Liver (tissue), 9 donors: ENCODE measurements around the gene SOHLH1. TPM values are rescaled to one million over a fixed set of nuclear protein-coding genes. Genes with fewer than 3 reads are reported as not detected.

ENCODE experiments used
- DNase-seq: peaks from one replicate; pipeline ENCODE4 v3.0.0-alpha.2; 2017; ENCODE audit warnings: low spot score
- H3K27ac ChIP-seq, 2 donors: one replicate each; pipeline ENCODE4 v1.7.0; 2013; ENCODE audit warnings: inconsistent platforms in 2 of 2, low read length in 2 of 2, control low read depth in 1 of 2, low read depth in 1 of 2, mild to moderate bottlenecking in 1 of 2
- H3K27me3 ChIP-seq, 4 donors: one replicate each; pipeline versions ENCODE4 v1.6.1 to v1.7.0; 2013; ENCODE audit warnings: low read length in 3 of 4, inconsistent platforms in 1 of 4, mild to moderate bottlenecking in 1 of 4, moderate library complexity in 1 of 4; ENCODE audit not compliant: control insufficient read depth in 4 of 4, insufficient read depth in 4 of 4
- H3K36me3 ChIP-seq, 4 donors: one replicate each; pipeline versions ENCODE4 v1.6.1 to v1.7.0; 2013; ENCODE audit warnings: low read length in 3 of 4, mild to moderate bottlenecking in 3 of 4, low read depth in 1 of 4, moderate library complexity in 1 of 4; ENCODE audit not compliant: control insufficient read depth in 4 of 4, insufficient read depth in 3 of 4
- H3K4me1 ChIP-seq, 4 donors: one replicate each; pipeline versions ENCODE4 v1.6.1 to v1.7.0; 2013; ENCODE audit warnings: low read length in 3 of 4, mild to moderate bottlenecking in 3 of 4, moderate library complexity in 1 of 4; ENCODE audit not compliant: control insufficient read depth in 4 of 4, insufficient read depth in 4 of 4
- H3K4me3 ChIP-seq, 3 donors: one replicate each; pipeline versions ENCODE4 v1.6.1 to v1.7.0; 2013; ENCODE audit warnings: low read length in 3 of 3, control low read depth in 1 of 3, low read depth in 1 of 3, mild to moderate bottlenecking in 1 of 3
- H3K9ac ChIP-seq, 2 donors: one replicate each; pipeline ENCODE4 v1.7.0; 2013; ENCODE audit warnings: low read length in 2 of 2, mild to moderate bottlenecking in 2 of 2, moderate library complexity in 2 of 2, control low read depth in 1 of 2, low read depth in 1 of 2
- H3K9me3 ChIP-seq, 4 donors: one replicate each; pipeline versions ENCODE4 v1.6.1 to v1.7.0; 2013; ENCODE audit warnings: low read length in 3 of 4; ENCODE audit not compliant: control insufficient read depth in 4 of 4
- EGR1 ChIP-seq, 2 donors: IDR thresholded peaks; 2 replicates each; pipeline ENCODE4 v1.6.1; 2016 to 2018; ENCODE audit warnings: antibody characterized with exemption in 2 of 2, low read depth in 2 of 2
- FOXA1 ChIP-seq: IDR thresholded peaks from 2 replicates; pipeline ENCODE4 v1.6.1; 2016; ENCODE audit warnings: antibody characterized with exemption
- FOXA2 ChIP-seq: IDR thresholded peaks from 2 replicates; pipeline ENCODE4 v1.6.1; 2016; ENCODE audit warnings: antibody characterized with exemption
- GABPA ChIP-seq, 2 donors: IDR thresholded peaks in 1 of 2; conservative IDR thresholded peaks in 1 of 2; 2 replicates each; pipeline ENCODE4 v1.6.1; 2016; ENCODE audit warnings: antibody characterized with exemption in 2 of 2, mild to moderate bottlenecking in 1 of 2, moderate library complexity in 1 of 2
- HNF4A ChIP-seq, 2 donors: conservative IDR thresholded peaks; 2 replicates each; pipeline ENCODE4 v1.6.1; 2016; ENCODE audit warnings: antibody characterized with exemption in 2 of 2, mild to moderate bottlenecking in 2 of 2
- HNF4G ChIP-seq: IDR thresholded peaks from 2 replicates; pipeline ENCODE4 v1.6.1; 2016; ENCODE audit warnings: antibody characterized with exemption
- JUND ChIP-seq, 2 donors: IDR thresholded peaks; 2 replicates each; pipeline ENCODE4 v1.6.1; 2016; ENCODE audit warnings: antibody characterized with exemption in 2 of 2
- NR2F2 ChIP-seq: IDR thresholded peaks from 2 replicates; pipeline ENCODE4 v1.6.1; 2016; ENCODE audit warnings: antibody characterized with exemption
- RAD21 ChIP-seq, 2 donors: IDR thresholded peaks; 2 replicates each; pipeline ENCODE4 v1.6.1; 2016; ENCODE audit warnings: antibody characterized with exemption in 2 of 2, mild to moderate bottlenecking in 2 of 2
- RXRA ChIP-seq, 2 donors: IDR thresholded peaks; 2 replicates each; pipeline ENCODE4 v1.6.1; 2017 to 2018; ENCODE audit warnings: antibody characterized with exemption in 2 of 2, mild to moderate bottlenecking in 1 of 2
- SP1 ChIP-seq: IDR thresholded peaks from 2 replicates; pipeline ENCODE4 v1.6.1; 2018; ENCODE audit warnings: antibody characterized with exemption, mild to moderate bottlenecking
- TAF1 ChIP-seq: conservative IDR thresholded peaks from 2 replicates; pipeline ENCODE4 v1.6.1; 2016; ENCODE audit warnings: antibody characterized with exemption, mild to moderate bottlenecking
- YY1 ChIP-seq: IDR thresholded peaks from 2 replicates; pipeline ENCODE4 v1.6.1; 2016; ENCODE audit warnings: antibody characterized with exemption, mild to moderate bottlenecking
- WGBS: extraction: QIAGEN DNeasy Blood & Tissue Kit; methylation state at CpG from one replicate; pipeline ENCODE4 v1.1.7; 2013; 5-methylcytosine and 5-hydroxymethylcytosine counted together
- polyA plus RNA-seq, 2 donors: library from polyadenylated mRNA; stranded (reverse) in 1 of 2; unstranded in 1 of 2; fragments of 200-250 nt in 1 of 2; fragments of >200 nt in 1 of 2; fragmentation: Nextera tagmentation in 1 of 2; extraction: Ambion mirVana in 1 of 2; gene quantifications; one replicate each; pipeline versions ENCODE4 v1.2.1 to v1.2.3, GENCODE V29; 2013 to 2015
- total RNA-seq, 2 donors: library from RNA; depleted of rRNA; stranded (reverse); fragments of >200 nt; gene quantifications; one replicate each; pipeline ENCODE4 v1.2.3, GENCODE V29; 2014
- TF ChIP-seq, protein P1 (sequence below): IDR thresholded peaks from 2 replicates; pipeline ENCODE4 v1.6.1; 2016; ENCODE audit warnings: antibody characterized with exemption
- TF ChIP-seq, protein P2 (sequence below): IDR thresholded peaks from 2 replicates; pipeline ENCODE4 v1.6.1; 2016; ENCODE audit warnings: antibody characterized with exemption
- TF ChIP-seq, protein P3 (sequence below): IDR thresholded peaks from 2 replicates; pipeline ENCODE4 v1.6.1; 2016; ENCODE audit warnings: antibody characterized with exemption, mild to moderate bottlenecking
- TF ChIP-seq, protein P4 (sequence below): IDR thresholded peaks from 2 replicates; pipeline ENCODE4 v1.6.1; 2016; ENCODE audit warnings: antibody characterized with exemption
- TF ChIP-seq, protein P5 (sequence below): fragments of 150-350 bp; IDR thresholded peaks from 2 replicates; pipeline ENCODE4 v1.5.1; 2017; ENCODE audit warnings: improper control_type of control experiment, low read depth, low read length; ENCODE audit not compliant: missing input control
- donor health status: healthy.
- donor health status: healthy.
- donor health status: healthy.
- donor health status: healthy.
- donor health status: healthy.

The SOHLH1 gene
- total and polyA plus RNA-seq, 4 donors, result not detected

DNA sequence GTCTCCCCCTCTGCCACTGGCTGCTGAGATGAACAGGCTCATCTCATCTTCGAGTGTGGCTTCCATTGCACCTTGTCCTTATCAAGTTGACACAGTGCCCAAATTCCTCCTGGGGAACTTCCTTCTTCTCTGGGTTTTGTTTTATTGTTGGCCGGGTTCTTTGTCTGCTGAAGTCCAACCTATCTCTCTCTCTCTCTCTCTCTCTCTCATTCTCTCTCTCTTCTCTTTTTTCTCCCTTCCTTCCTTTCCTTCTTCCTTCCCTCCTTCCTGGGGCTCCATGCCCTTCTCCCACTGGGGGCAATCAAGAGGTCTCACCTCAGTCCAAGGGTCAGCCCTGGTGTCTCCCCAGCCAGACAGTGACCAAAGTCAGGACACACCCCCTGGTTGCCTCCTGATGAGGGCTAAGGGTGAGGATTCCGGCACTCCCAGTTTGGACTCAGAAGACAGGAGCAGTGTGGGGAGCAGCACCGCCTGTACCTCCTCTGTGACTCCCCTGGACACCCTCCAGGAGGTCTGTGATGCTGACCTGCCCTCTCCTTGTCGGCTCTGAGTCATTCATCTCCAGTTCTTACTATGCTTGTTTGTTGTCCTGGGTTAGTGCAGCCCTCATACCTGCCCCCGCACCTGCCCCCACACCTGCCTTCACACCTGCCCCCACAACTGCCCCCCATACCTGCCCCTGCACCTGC lies 33.4 kb upstream of the SOHLH1 start:
- WGBS, result 65% methylated on average over 6 of the region's 6 CpGs
- Histone ChIP-seq H3K27me3 (peaks cover 0 to 20% (median 0%) of the 10 kb centered on the region in 4 donors), H3K9ac (no peak overlapping the region), H3K9me3 (peaks cover 0 to 6% (median 5%) of the 10 kb centered on the region in 4 donors), H3K36me3 (no peaks in the 10 kb centered on the region), H3K27ac (no peak overlapping the region), H3K4me1 (no peaks in the 10 kb centered on the region), H3K4me3 (no peak overlapping the region)
- DNase-seq, result no peak
- TF ChIP-seq HNF4A (conservative IDR thresholded peaks at IDR 0.05) (no peak), TAF1 (no peak), RXRA (IDR thresholded peaks at IDR 0.05) (no peak), YY1 (no peak), FOXA1 (no peak), GABPA (IDR thresholded peaks at IDR 0.05 in 1 of 2, conservative IDR thresholded peaks at IDR 0.05 in 1 of 2) (no peak), JUND (IDR thresholded peaks at IDR 0.05) (no peak), SP1 (no peak)
- TF ChIP-seq, protein P1, sequence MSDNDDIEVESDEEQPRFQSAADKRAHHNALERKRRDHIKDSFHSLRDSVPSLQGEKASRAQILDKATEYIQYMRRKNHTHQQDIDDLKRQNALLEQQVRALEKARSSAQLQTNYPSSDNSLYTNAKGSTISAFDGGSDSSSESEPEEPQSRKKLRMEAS, result no peak
- TF ChIP-seq, protein P2, sequence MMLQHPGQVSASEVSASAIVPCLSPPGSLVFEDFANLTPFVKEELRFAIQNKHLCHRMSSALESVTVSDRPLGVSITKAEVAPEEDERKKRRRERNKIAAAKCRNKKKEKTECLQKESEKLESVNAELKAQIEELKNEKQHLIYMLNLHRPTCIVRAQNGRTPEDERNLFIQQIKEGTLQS, result no peak

DNA sequence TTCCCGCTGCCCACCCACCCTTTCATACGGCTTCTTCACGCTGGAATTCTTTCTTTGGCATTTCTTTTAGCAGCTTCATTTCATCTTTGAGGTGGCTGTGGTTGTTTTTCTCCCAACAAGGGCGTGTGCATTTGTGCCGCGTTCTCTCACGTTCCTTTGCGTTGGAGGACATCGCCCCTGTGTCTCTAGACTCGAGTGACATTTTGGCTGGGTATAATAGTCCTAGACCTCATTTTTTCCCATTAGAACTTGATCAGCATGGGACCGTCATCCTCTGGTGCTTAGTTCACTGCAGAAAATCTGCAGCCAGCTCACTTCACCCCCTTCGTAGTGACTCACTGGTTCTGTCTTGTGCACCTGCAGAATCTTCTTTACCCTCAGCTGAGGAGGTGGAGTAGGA lies 32.2 kb upstream of the SOHLH1 start:
- Histone ChIP-seq H3K9ac (no peak overlapping the region), H3K36me3 (no peaks in the 10 kb centered on the region), H3K4me1 (no peaks in the 10 kb centered on the region), H3K9me3 (peaks cover 0 to 6% (median 5%) of the 10 kb centered on the region in 4 donors), H3K27me3 (peaks cover 0 to 14% (median under 1%) of the 10 kb centered on the region in 4 donors), H3K4me3 (no peak overlapping the region), H3K27ac (no peak overlapping the region)
- no peak for TF ChIP-seq HNF4G
- no peak for TF ChIP-seq EGR1 (IDR thresholded peaks at IDR 0.05; ENCODE audit: low read depth in 2 of 2)
- TF ChIP-seq FOXA2, result no peak
- TF ChIP-seq FOXA1, result no peak
- TF ChIP-seq, protein P2, result no peak
- TF ChIP-seq TAF1, result no peak
- TF ChIP-seq HNF4A (conservative IDR thresholded peaks at IDR 0.05), result no peak
- TF ChIP-seq RAD21 (IDR thresholded peaks at IDR 0.05), result no peak
- TF ChIP-seq, protein P3, sequence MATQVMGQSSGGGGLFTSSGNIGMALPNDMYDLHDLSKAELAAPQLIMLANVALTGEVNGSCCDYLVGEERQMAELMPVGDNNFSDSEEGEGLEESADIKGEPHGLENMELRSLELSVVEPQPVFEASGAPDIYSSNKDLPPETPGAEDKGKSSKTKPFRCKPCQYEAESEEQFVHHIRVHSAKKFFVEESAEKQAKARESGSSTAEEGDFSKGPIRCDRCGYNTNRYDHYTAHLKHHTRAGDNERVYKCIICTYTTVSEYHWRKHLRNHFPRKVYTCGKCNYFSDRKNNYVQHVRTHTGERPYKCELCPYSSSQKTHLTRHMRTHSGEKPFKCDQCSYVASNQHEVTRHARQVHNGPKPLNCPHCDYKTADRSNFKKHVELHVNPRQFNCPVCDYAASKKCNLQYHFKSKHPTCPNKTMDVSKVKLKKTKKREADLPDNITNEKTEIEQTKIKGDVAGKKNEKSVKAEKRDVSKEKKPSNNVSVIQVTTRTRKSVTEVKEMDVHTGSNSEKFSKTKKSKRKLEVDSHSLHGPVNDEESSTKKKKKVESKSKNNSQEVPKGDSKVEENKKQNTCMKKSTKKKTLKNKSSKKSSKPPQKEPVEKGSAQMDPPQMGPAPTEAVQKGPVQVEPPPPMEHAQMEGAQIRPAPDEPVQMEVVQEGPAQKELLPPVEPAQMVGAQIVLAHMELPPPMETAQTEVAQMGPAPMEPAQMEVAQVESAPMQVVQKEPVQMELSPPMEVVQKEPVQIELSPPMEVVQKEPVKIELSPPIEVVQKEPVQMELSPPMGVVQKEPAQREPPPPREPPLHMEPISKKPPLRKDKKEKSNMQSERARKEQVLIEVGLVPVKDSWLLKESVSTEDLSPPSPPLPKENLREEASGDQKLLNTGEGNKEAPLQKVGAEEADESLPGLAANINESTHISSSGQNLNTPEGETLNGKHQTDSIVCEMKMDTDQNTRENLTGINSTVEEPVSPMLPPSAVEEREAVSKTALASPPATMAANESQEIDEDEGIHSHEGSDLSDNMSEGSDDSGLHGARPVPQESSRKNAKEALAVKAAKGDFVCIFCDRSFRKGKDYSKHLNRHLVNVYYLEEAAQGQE, result no peak
- TF ChIP-seq, protein P1, result no peak
- TF ChIP-seq GABPA (IDR thresholded peaks at IDR 0.05 in 1 of 2, conservative IDR thresholded peaks at IDR 0.05 in 1 of 2), result no peak
- no peak for TF ChIP-seq NR2F2
- no peak for TF ChIP-seq JUND (IDR thresholded peaks at IDR 0.05)
- no peak for TF ChIP-seq SP1
- TF ChIP-seq, protein P4, sequence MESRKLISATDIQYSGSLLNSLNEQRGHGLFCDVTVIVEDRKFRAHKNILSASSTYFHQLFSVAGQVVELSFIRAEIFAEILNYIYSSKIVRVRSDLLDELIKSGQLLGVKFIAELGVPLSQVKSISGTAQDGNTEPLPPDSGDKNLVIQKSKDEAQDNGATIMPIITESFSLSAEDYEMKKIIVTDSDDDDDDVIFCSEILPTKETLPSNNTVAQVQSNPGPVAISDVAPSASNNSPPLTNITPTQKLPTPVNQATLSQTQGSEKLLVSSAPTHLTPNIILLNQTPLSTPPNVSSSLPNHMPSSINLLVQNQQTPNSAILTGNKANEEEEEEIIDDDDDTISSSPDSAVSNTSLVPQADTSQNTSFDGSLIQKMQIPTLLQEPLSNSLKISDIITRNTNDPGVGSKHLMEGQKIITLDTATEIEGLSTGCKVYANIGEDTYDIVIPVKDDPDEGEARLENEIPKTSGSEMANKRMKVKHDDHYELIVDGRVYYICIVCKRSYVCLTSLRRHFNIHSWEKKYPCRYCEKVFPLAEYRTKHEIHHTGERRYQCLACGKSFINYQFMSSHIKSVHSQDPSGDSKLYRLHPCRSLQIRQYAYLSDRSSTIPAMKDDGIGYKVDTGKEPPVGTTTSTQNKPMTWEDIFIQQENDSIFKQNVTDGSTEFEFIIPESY, result no peak
- TF ChIP-seq, protein P5, sequence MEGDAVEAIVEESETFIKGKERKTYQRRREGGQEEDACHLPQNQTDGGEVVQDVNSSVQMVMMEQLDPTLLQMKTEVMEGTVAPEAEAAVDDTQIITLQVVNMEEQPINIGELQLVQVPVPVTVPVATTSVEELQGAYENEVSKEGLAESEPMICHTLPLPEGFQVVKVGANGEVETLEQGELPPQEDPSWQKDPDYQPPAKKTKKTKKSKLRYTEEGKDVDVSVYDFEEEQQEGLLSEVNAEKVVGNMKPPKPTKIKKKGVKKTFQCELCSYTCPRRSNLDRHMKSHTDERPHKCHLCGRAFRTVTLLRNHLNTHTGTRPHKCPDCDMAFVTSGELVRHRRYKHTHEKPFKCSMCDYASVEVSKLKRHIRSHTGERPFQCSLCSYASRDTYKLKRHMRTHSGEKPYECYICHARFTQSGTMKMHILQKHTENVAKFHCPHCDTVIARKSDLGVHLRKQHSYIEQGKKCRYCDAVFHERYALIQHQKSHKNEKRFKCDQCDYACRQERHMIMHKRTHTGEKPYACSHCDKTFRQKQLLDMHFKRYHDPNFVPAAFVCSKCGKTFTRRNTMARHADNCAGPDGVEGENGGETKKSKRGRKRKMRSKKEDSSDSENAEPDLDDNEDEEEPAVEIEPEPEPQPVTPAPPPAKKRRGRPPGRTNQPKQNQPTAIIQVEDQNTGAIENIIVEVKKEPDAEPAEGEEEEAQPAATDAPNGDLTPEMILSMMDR, result no peak
- no peak for TF ChIP-seq RXRA (IDR thresholded peaks at IDR 0.05)
- TF ChIP-seq YY1, result no peak
- 89% methylated on average over 12 of the region's 12 CpGs for WGBS
- no peak for DNase-seq
